ENCODE data around the gene TCL1A. TPM values are rescaled to one million over a fixed set of nuclear protein-coding genes. Genes with fewer than 3 reads are reported as not detected.

Gene TCL1A
- polyA plus RNA-seq, 1 donor (not counting 4 experiments of a cell fraction or from before 2014, with no cell fraction given) = not detected

DNA sequence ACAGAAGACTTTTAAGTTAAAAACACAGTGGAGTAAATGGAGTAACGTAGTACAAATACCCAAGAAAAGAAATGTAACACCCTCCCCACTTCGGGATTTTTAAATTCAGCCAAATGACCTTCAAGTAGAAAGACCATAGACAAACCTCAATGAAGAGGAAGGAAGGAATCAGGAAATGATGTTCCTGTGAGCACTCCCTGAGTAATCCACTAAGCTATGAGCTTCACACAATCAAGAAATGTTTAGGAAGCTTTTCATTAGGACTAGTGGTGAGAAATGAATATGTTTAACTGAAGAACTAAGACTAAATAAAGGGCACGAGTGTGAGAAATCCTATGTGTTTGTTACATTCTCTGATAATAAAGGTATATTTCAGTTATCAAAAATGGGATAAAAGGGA, 10.1 kb downstream of the TCL1A start:
- FAIRE-seq = no peak

GRCh38 chr14:95703341-95703740, 10.6 kb downstream of the TCL1A start:
- Histone ChIP-seq H3K4me3 (ENCODE audit: control insufficient read depth in 2 of 3, extremely low read depth in 1 of 3, insufficient read depth in 2 of 3, low read depth in 1 of 3, low read length in 3 of 3) (no peak overlapping the region), H3K36me3 (ENCODE audit: control insufficient read depth in 2 of 2, extremely low read depth in 1 of 2, insufficient read depth in 2 of 2, low read length in 2 of 2) (no peaks in the 10 kb centered on the region), H3K9me1 (ENCODE audit: control insufficient read depth, extremely low read depth, insufficient read depth, low read length) (no peaks in the 10 kb centered on the region), H3K79me2 (ENCODE audit: control insufficient read depth, insufficient read depth, low read length) (no peaks in the 10 kb centered on the region), H3K4me2 (ENCODE audit: control insufficient read depth, extremely low read depth, insufficient read depth, low read depth, low read length) (no peak overlapping the region), H2AFZ (ENCODE audit: control insufficient read depth, low read length) (no peak overlapping the region), H3K27ac (ENCODE audit: control insufficient read depth, insufficient read depth, low read length) (no peak overlapping the region), H3K9me3 (ENCODE audit: control insufficient read depth, low read depth, low read length) (no peaks in the 10 kb centered on the region), H3K9ac (ENCODE audit: control insufficient read depth, extremely low read depth, insufficient read depth, low read length) (no peak overlapping the region), H3K27me3 (ENCODE audit: control insufficient read depth, extremely low read depth, insufficient read depth, low read length) (no peaks in the 10 kb centered on the region), H4K20me1 (ENCODE audit: control insufficient read depth, extremely low read depth, insufficient read depth, low read length) (no peaks in the 10 kb centered on the region), H3K4me1 (ENCODE audit: control insufficient read depth, extremely low read depth, insufficient read depth, low read length) (no peaks in the 10 kb centered on the region)
- DNase-seq (ENCODE audit: low read depth, low spot score) (no peak), FAIRE-seq (no peak)
- dilution Hi-C loops (cut with MboI; ENCODE audit: extremely low pct_ligation_motif_present, low sequenced_read_pairs) = no loop called here
- TF ChIP-seq EZH2 (IDR thresholded peaks at IDR 0.05; ENCODE audit: low read length) = no peak
- TF ChIP-seq, protein P1, sequence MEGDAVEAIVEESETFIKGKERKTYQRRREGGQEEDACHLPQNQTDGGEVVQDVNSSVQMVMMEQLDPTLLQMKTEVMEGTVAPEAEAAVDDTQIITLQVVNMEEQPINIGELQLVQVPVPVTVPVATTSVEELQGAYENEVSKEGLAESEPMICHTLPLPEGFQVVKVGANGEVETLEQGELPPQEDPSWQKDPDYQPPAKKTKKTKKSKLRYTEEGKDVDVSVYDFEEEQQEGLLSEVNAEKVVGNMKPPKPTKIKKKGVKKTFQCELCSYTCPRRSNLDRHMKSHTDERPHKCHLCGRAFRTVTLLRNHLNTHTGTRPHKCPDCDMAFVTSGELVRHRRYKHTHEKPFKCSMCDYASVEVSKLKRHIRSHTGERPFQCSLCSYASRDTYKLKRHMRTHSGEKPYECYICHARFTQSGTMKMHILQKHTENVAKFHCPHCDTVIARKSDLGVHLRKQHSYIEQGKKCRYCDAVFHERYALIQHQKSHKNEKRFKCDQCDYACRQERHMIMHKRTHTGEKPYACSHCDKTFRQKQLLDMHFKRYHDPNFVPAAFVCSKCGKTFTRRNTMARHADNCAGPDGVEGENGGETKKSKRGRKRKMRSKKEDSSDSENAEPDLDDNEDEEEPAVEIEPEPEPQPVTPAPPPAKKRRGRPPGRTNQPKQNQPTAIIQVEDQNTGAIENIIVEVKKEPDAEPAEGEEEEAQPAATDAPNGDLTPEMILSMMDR (optimal IDR thresholded peaks at IDR 0.05 in 1 of 3, IDR thresholded peaks at IDR 0.05 in 1 of 3, conservative IDR thresholded peaks at IDR 0.05 in 1 of 3; ENCODE audit: extremely low read depth in 1 of 3, insufficient read depth in 2 of 3, low read length in 3 of 3) = no peak

More for the DNA sequence above, 10.1 kb downstream of the TCL1A start:
- no peaks in the 10 kb centered on the region for H3K9me3 ChIP-seq (ENCODE audit: control insufficient read depth, low read depth, low read length)
- H3K79me2 ChIP-seq (ENCODE audit: control insufficient read depth, insufficient read depth, low read length) = no peaks in the 10 kb centered on the region
- TF ChIP-seq, protein P1 (optimal IDR thresholded peaks at IDR 0.05 in 1 of 3, IDR thresholded peaks at IDR 0.05 in 1 of 3, conservative IDR thresholded peaks at IDR 0.05 in 1 of 3; ENCODE audit: extremely low read depth in 1 of 3, insufficient read depth in 2 of 3, low read length in 3 of 3) = no peak
- no peak for TF ChIP-seq EZH2 (IDR thresholded peaks at IDR 0.05; ENCODE audit: low read length)
- H3K36me3 ChIP-seq (ENCODE audit: control insufficient read depth in 2 of 2, extremely low read depth in 1 of 2, insufficient read depth in 2 of 2, low read length in 2 of 2) = no peaks in the 10 kb centered on the region
- dilution Hi-C loops (cut with MboI; ENCODE audit: extremely low pct_ligation_motif_present, low sequenced_read_pairs) = no loop called here
- H3K4me2 ChIP-seq (ENCODE audit: control insufficient read depth, extremely low read depth, insufficient read depth, low read depth, low read length) = no peak overlapping the region
- no peak for DNase-seq (ENCODE audit: low read depth, low spot score)
- no peak overlapping the region for H3K27ac ChIP-seq (ENCODE audit: control insufficient read depth, insufficient read depth, low read length)
- no peak overlapping the region for H3K4me3 ChIP-seq (ENCODE audit: control insufficient read depth in 2 of 3, extremely low read depth in 1 of 3, insufficient read depth in 2 of 3, low read depth in 1 of 3, low read length in 3 of 3)
- H4K20me1 ChIP-seq (ENCODE audit: control insufficient read depth, extremely low read depth, insufficient read depth, low read length) = no peaks in the 10 kb centered on the region
- H3K9me1 ChIP-seq (ENCODE audit: control insufficient read depth, extremely low read depth, insufficient read depth, low read length) = no peaks in the 10 kb centered on the region
- H3K9ac ChIP-seq (ENCODE audit: control insufficient read depth, extremely low read depth, insufficient read depth, low read length) = no peak overlapping the region
- no peak overlapping the region for H2AFZ ChIP-seq (ENCODE audit: control insufficient read depth, low read length)
- no peaks in the 10 kb centered on the region for H3K27me3 ChIP-seq (ENCODE audit: control insufficient read depth, extremely low read depth, insufficient read depth, low read length)
- H3K4me1 ChIP-seq (ENCODE audit: control insufficient read depth, extremely low read depth, insufficient read depth, low read length) = no peaks in the 10 kb centered on the region

Data from keratinocyte (primary cell).